Thyroid gland (tissue), 4 donors: Measurements from ENCODE around the gene GALNT10.

Experiments used
- POLR2A ChIP-seq, 2 donors: fragments of 450-650 bp; IDR thresholded peaks; one replicate each; pipeline ENCODE4 v1.6.1; 2017; ENCODE audit warnings: antibody characterized with exemption in 2 of 2, mild to moderate bottlenecking in 2 of 2, moderate library complexity in 1 of 2
- TF ChIP-seq, protein P1 (sequence below), 6 experiments: fragments of 200-600 bp in 3 of 6; fragments of 450-650 bp in 3 of 6; sonication (generic) in 3 of 6; IDR thresholded peaks; one replicate each; pipeline ENCODE4 v1.5.1; 2016 to 2019; ENCODE audit warnings: antibody characterized with exemption in 6 of 6, mild to moderate bottlenecking in 2 of 6, inconsistent platforms in 1 of 6, moderate library complexity in 1 of 6

DNA sequence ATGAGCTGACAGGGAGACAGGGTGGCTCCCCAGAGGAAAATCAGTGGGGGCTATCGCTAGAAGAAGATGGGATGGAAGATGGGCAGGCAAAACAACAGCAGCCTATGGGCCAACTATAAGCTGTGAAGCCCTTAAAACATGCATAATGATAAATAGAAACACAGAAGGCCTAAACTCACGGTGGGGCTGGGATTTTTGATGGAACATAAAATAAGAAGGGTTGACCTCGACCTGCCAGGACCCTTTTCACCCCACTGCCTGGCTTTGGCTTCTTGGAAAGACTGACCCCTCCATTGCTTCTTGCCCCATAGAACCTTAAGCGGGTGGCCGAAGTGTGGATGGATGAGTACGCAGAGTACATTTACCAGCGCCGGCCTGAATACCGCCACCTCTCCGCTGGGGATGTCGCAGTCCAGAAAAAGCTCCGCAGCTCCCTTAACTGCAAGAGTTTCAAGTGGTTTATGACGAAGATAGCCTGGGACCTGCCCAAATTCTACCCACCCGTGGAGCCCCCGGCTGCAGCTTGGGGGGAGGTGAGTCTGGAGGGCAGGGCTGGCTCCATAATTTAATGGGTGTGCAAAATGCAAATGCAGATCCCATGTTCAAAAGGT lies 218.8 kb downstream of the GALNT10 start:
- TF ChIP-seq, protein P1, sequence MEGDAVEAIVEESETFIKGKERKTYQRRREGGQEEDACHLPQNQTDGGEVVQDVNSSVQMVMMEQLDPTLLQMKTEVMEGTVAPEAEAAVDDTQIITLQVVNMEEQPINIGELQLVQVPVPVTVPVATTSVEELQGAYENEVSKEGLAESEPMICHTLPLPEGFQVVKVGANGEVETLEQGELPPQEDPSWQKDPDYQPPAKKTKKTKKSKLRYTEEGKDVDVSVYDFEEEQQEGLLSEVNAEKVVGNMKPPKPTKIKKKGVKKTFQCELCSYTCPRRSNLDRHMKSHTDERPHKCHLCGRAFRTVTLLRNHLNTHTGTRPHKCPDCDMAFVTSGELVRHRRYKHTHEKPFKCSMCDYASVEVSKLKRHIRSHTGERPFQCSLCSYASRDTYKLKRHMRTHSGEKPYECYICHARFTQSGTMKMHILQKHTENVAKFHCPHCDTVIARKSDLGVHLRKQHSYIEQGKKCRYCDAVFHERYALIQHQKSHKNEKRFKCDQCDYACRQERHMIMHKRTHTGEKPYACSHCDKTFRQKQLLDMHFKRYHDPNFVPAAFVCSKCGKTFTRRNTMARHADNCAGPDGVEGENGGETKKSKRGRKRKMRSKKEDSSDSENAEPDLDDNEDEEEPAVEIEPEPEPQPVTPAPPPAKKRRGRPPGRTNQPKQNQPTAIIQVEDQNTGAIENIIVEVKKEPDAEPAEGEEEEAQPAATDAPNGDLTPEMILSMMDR (IDR thresholded peaks at IDR 0.05) = no peak
- TF ChIP-seq POLR2A (IDR thresholded peaks at IDR 0.05) = no peak
